Measurements from ENCODE around the gene SIN3B.
"Not testable (repeated sequence)": the region's sequence is repeated elsewhere in the genome, so short reads cannot be mapped to it uniquely, and the experiment has no call there.

SIN3B gene

DNA sequence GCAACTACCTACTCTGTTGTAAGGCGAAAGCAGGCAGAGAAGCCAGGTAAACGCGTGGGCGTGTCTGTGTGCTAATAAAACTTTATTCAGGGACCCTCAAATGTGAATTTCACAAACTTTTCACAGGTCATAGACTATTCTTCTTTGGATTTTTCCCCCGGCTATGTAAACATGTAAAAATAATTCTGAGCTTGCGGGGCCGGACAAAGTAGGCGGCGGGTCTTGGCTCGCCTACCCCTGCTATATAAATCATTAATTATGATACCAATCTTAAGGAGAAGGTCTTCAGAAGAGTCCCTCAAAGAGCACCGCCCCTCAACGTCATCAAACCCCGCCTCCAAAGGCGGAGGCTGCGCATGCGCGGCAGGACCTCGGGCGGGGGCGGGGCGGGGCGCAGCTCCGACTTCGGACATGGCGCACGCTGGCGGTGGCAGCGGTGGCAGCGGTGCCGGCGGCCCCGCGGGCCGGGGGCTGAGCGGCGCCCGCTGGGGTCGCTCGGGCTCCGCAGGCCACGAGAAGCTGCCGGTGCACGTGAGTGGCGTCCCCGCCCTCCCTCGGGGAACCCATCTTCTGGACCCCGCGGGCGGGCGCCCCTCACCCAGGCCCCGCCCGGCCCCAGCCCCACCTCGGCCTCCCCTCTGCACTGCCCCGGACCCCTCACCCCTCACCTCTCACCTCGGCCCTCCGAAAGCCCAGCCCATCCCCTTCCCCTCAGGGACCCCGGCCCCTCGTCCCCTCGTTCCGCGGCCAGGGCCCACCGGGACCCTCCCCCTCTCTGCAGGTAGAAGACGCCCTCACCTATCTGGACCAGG lies at the start of gene SIN3B:
Gene SIN3B (plus strand): TSS at position 389 of the 812 bp plus-strand sequence. CDS start 23 bp downstream, at position 412.
- peak; percentile 88 for DNase-seq (ENCODE audit: low spot score)

- DNase-seq (ENCODE audit: low spot score), result no peak
Measured at GRCh38 chr19:16779539-16780163, 49.5 kb upstream of the SIN3B start.

DNA sequence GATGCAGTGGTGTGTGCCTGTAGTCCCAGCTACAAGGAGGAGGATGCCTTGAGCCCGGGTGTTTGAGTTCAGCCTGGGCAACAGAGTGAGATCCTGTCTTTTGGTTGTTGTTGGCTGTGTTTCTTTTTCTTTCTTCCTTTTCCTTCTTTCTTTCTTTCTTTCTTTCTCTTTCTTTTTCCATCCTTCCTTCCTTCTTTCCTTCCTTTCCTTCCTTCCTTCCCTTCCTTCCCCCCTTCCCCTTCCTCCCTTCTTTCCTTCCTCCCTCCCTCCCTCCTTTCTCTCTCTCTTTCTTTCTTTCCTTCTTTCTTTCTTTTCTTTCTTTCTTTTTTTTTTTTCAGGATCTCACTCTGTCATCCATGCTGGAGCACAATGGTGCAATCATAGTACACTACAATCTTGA lies 46.5 kb upstream of the SIN3B start:
- no peak for DNase-seq (ENCODE audit: low spot score)

GRCh38 chr19:16788479-16788878 lies 40.7 kb upstream of the SIN3B start:
- no peak for DNase-seq (ENCODE audit: low spot score)

GRCh38 chr19:16789238-16789637 lies 40.0 kb upstream of the SIN3B start:
- DNase-seq (ENCODE audit: low spot score), result no peak

DNA sequence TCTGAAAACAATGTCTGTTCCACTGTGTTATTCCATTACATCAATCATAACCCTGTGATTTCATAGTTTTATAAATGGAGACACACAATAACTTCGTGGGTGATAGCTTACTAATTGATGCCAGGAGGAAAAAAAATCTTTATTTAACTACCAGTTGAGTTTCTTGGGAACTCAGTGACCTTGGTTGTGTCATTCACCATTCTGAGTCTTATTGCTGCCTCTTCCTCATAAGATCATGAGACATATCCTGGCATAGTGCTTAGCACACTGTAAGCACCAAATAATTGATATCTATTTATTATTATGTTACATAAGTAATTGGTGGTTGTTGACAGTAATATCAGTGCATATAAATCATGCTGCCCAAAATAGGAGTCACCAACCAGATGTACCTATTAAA lies 39.1 kb upstream of the SIN3B start:
- no peak for DNase-seq (ENCODE audit: low spot score)

DNA sequence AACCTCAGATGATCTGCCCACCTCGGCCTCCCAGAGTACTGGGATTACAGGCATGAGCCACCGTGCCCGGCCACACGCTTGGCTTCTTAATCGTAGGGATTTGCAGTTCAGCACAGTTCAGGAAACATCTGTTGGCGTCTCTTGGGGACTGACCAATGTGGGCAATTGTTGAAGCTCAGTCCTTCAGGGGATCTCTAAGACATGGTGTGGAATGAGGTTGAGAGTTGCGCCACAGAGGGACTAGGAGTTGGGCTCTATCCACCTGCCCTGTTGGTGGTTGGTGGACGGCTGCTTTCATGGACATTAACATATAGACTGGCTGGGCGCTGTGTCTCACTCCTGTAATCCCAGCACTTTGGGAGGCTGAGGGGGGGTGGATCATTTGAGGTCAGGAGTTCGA lies 37.3 kb upstream of the SIN3B start:
- no peak for DNase-seq (ENCODE audit: low spot score)

GRCh38 chr19:16794456-16795441 lies 34.4 kb upstream of the SIN3B start:
- no peak for DNase-seq (ENCODE audit: low spot score)

- no peak for DNase-seq (ENCODE audit: low spot score)
Measured at GRCh38 chr19:16795731-16796130, 33.5 kb upstream of the SIN3B start.

- no peak for DNase-seq (ENCODE audit: low spot score)
Measured at GRCh38 chr19:16797876-16798275, 31.3 kb upstream of the SIN3B start.

GRCh38 chr19:16798326-16798725 lies 30.9 kb upstream of the SIN3B start:
- not testable (repeated sequence) for DNase-seq (ENCODE audit: low spot score)

DNA sequence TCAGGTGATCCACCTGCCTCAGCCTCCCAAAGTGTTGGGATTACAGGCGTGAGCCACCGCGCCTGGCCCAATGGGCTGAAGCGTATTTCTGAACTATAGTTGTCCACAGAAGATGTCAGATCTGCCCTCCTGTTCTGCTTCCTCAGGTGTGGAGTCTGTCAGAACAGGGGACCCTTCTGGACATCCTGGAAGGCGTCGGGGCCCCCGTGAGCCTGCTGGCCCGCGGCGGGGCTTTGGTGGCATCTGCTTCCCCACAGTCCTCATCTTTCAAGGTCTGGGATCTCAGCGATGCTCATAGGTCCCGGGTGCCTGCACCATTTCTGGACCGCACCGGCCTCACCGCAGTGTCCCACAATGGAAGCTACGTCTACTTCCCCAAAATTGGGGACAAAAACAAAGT lies 29.5 kb upstream of the SIN3B start:
- DNase-seq (ENCODE audit: low spot score), result no peak

DNA sequence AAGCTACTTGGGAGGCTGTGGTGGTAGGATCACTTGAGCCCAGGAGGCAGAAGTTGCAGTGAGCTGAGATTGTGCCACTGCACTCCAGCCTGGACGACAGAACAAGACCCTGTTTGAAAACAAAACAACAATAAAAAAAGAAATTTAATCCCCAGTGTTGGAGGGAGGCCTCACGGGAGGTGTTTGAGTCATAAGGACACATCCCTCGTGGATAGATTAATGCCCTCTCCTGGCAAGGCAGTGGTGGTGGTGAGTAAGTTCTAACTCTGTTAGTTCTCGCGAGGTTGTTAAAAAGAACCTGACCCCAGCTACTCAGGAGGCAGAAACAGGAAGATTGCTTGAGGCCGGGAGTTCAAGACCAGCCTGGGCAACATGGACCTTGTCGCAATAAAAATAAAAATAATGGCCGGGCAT lies 27.6 kb upstream of the SIN3B start:
- DNase-seq (ENCODE audit: low spot score), result no peak

- DNase-seq (ENCODE audit: low spot score), result no peak
Measured at GRCh38 chr19:16804176-16804575, 25.0 kb upstream of the SIN3B start.

DNA sequence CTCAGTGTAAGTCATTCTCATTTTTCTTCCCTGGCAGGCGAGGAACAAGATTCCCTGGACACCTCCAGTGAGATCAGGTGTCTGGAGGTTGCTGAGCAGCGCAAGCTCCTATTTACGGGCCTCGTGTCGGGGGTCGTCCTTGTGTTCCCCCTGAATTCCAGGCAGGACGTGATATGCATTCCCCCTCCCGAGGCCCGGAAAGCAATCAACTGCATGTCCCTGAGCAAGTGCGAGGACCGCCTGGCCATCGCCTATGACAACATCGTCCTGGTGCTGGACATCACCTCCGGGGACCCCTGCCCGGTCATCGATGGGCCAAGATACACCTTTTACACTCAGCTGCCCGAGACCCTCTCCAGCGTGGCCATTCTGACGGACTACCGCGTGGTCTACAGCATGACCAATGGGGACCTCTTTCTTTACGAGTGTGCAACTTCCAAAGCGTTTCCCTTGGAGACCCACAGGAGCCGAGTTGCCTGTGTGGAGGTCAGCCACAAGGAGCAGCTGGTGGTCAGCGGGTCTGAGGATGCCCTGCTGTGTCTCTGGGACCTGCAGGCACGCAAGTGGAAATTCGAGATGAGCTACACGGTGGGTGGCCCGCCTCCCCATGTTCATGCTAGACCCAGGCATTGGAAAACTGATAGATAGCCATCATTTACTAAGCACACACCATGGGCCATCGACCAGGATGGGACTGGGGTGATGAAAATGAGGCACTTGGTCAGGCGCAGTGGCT lies 21.5 kb upstream of the SIN3B start:
- no peak for DNase-seq (ENCODE audit: low spot score)

DNA sequence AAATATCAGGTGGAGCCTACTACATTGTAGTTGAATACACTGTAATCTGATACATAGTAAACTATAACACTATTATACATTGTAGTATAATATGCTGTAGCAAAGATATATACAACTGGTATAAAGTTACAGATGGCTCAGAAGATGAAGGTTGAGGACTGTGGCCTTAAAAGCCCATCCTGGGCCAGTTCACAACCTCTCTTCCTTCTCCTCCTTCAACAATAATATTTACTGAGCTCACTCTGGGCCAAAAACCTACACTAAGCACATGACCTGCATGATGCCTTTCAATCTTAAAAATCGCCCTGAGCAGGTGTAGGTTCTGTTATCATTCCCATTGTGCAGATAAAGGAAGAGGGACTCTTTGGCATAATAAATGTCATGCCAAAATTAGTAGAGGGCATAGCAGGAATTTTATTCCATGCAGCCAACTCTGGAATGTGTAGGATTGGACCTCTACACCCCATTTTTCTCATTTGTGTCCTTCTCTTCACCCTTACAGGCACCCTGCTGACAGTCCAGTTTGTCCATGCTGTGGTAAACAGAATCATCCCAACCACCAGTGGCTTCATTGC lies 14.6 kb upstream of the SIN3B start:
- no peak for DNase-seq (ENCODE audit: low spot score)

GRCh38 chr19:16820056-16820455 lies 9.1 kb upstream of the SIN3B start:
- no peak for DNase-seq (ENCODE audit: low spot score)

DNA sequence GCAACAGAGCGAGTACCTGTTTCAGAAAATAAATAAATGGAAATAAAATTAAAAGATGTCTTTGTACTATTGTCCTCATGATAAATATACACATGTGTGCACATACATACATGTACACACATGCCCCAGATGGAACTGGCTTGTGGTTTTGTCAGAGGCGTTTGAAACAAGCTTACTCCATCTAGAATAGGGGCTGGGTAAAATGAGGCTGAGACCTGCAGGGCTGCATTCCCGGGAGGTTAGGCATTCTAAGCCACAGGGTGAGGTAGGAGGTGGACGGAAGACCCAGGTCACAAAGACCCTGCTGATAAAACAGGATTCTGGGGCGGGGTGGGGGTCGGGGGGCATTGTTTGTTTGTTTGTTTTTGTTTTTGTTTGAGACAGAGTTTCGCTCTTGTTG lies 8.1 kb upstream of the SIN3B start:
- no peak for DNase-seq (ENCODE audit: low spot score)

- DNase-seq (ENCODE audit: low spot score), result no peak
Measured at GRCh38 chr19:16822648-16823047, 6.5 kb upstream of the SIN3B start.

- no peak for DNase-seq (ENCODE audit: low spot score)
Measured at GRCh38 chr19:16824658-16825311, 4.4 kb upstream of the SIN3B start.

Measured in activated CD4-positive, alpha-beta T cell treated with anti-CD3 and anti-CD28 coated beads, Interleukin-2, Interleukin-4, amounts not matched to agents 100 ng/mL and 50 ng/mL, durations not matched to agents 16 hours and 8 hours (primary cell).